ENCODE results near the gene TBCC.
A peak's percentile ranks its signal among the peaks of the same experiment; 100 is the strongest.

The TBCC gene

DNA sequence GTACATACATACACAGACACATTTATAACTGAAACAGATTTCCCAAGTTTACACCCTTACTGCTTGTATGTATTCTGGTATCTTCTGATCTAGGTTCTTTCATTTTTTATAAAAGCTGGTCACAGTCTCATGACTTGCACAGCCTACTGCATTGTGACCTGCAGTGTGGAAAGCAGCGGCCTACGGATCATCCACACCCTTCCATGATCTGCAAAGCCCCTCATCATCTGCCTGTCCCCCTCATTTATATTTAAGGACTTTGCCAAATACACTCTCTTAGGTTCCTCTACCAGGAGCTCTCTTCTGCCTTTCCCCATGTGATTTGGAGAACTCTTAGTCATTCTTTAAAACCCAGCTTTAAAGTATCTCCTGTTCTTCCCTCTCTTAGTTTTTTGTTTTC is 23.9 kb upstream of the TBCC start:
- no peak overlapping the region for H2BK120ac ChIP-seq (ENCODE audit: insufficient read depth, low read length, poor library complexity)
- H3K79me2 ChIP-seq (ENCODE audit: control insufficient read depth, insufficient read depth, low read length, poor library complexity) = no peaks in the 10 kb centered on the region
- no peak overlapping the region for H2BK12ac ChIP-seq (ENCODE audit: low read length)
- no peak overlapping the region for H3K18ac ChIP-seq (ENCODE audit: low read length)
- H3K27ac ChIP-seq (ENCODE audit: low read depth, low read length) = no peak overlapping the region
- H3K36me3 ChIP-seq (ENCODE audit: control insufficient read depth in 1 of 2, insufficient read depth in 2 of 2, low read length in 2 of 2) = no peaks in the 10 kb centered on the region
- H3K9me3 ChIP-seq (ENCODE audit: insufficient read depth, low read depth, low read length) = no peaks in the 10 kb centered on the region
- no peak overlapping the region for H3K4ac ChIP-seq (ENCODE audit: low read depth, low read length)
- no peak overlapping the region for H4K12ac ChIP-seq (ENCODE audit: low read depth, low read length)
- no peak overlapping the region for H3K14ac ChIP-seq (ENCODE audit: low read length)
- H4K8ac ChIP-seq (ENCODE audit: low read depth, low read length) = no peak overlapping the region
- no peaks in the 10 kb centered on the region for H3K79me1 ChIP-seq (ENCODE audit: low read length)
- H3K23ac ChIP-seq (ENCODE audit: low read length) = no peak overlapping the region
- H3K4me1 ChIP-seq (ENCODE audit: control insufficient read depth in 1 of 2, insufficient read depth in 2 of 2, low read length in 2 of 2) = peaks cover 4 to 10% of the 10 kb centered on the region in 2 experiments
- H3K4me3 ChIP-seq (ENCODE audit: low read depth, low read length) = no peak overlapping the region
- no peak overlapping the region for H3K9ac ChIP-seq (ENCODE audit: low read length)
- WGBS (ENCODE audit: extremely low coverage, insufficient coverage, insufficient read length) = no CpG with 5 or more reads among the region's 2 CpGs
- H2AK5ac ChIP-seq (ENCODE audit: low read length) = no peak overlapping the region
- H2AFZ ChIP-seq (ENCODE audit: insufficient read depth, low read length, poor library complexity) = no peak overlapping the region
- H3K4me2 ChIP-seq (ENCODE audit: low read length) = no peak overlapping the region
- H2BK5ac ChIP-seq (ENCODE audit: low read depth, low read length, poor library complexity) = no peak overlapping the region
- H4K91ac ChIP-seq (ENCODE audit: low read depth, low read length) = no peak overlapping the region
- DNase-seq = no peak
- H3K27me3 ChIP-seq (ENCODE audit: insufficient read depth, low read length) = no peaks in the 10 kb centered on the region

DNA sequence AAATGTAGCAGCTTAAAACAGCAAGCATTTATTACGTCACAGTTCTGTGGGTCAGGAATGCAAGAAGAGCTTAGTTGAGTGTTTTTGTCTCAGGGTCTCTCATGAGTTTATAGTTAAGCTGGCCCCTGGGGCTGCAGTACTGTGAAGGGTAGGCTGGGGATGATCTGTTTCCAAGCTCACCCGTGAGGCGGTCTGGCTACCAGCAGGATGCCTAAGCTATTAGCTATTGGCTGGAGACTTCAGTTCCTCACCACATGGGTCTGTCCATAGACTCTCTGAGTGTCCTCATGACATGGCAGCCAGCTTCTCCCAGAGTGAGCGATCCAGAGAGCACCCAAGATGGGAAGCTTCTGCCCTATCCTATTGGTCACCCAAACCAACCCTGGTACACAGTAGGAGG is 23.1 kb upstream of the TBCC start:
- peak; percentile 86 to 88 for DNase-seq
- Histone ChIP-seq H2AFZ (ENCODE audit: insufficient read depth, low read length, poor library complexity) (no peak overlapping the region), H3K14ac (ENCODE audit: low read length) (no peak overlapping the region), H2BK120ac (ENCODE audit: insufficient read depth, low read length, poor library complexity) (no peak overlapping the region), H3K36me3 (ENCODE audit: control insufficient read depth in 1 of 2, insufficient read depth in 2 of 2, low read length in 2 of 2) (no peaks in the 10 kb centered on the region), H3K79me2 (ENCODE audit: control insufficient read depth, insufficient read depth, low read length, poor library complexity) (no peaks in the 10 kb centered on the region), H3K9me3 (ENCODE audit: insufficient read depth, low read depth, low read length) (no peaks in the 10 kb centered on the region), H2AK5ac (ENCODE audit: low read length) (no peak overlapping the region), H3K27ac (ENCODE audit: low read depth, low read length) (no peak overlapping the region), H3K79me1 (ENCODE audit: low read length) (no peaks in the 10 kb centered on the region), H3K23ac (ENCODE audit: low read length) (no peak overlapping the region), H3K4me2 (ENCODE audit: low read length) (no peak overlapping the region), H2BK12ac (ENCODE audit: low read length) (no peak overlapping the region), H4K8ac (ENCODE audit: low read depth, low read length) (no peak overlapping the region), H3K4me3 (ENCODE audit: low read depth, low read length) (no peak overlapping the region), H3K9ac (ENCODE audit: low read length) (no peak overlapping the region), H4K12ac (ENCODE audit: low read depth, low read length) (no peak overlapping the region), H4K91ac (ENCODE audit: low read depth, low read length) (no peak overlapping the region), H3K4me1 (ENCODE audit: control insufficient read depth in 1 of 2, insufficient read depth in 2 of 2, low read length in 2 of 2) (peaks cover 4 to 10% of the 10 kb centered on the region in 2 experiments), H2BK5ac (ENCODE audit: low read depth, low read length, poor library complexity) (no peak overlapping the region), H3K18ac (ENCODE audit: low read length) (no peak overlapping the region), H3K27me3 (ENCODE audit: insufficient read depth, low read length) (no peaks in the 10 kb centered on the region), H3K4ac (ENCODE audit: low read depth, low read length) (no peak overlapping the region)
- WGBS (ENCODE audit: extremely low coverage, insufficient coverage, insufficient read length) = no CpG with 5 or more reads among the region's 4 CpGs

GRCh38 chr6:42766163-42766670 is 20.3 kb upstream of the TBCC start:
- no peak overlapping the region for H3K4me3 ChIP-seq (ENCODE audit: low read depth, low read length)
- H3K79me2 ChIP-seq (ENCODE audit: control insufficient read depth, insufficient read depth, low read length, poor library complexity) = no peaks in the 10 kb centered on the region
- H3K4me1 ChIP-seq (ENCODE audit: control insufficient read depth in 1 of 2, insufficient read depth in 2 of 2, low read length in 2 of 2) = peaks cover 4 to 10% of the 10 kb centered on the region in 2 experiments
- H3K9ac ChIP-seq (ENCODE audit: low read length) = no peak overlapping the region
- no peak overlapping the region for H3K14ac ChIP-seq (ENCODE audit: low read length)
- no peaks in the 10 kb centered on the region for H3K27me3 ChIP-seq (ENCODE audit: insufficient read depth, low read length)
- H2BK12ac ChIP-seq (ENCODE audit: low read length) = no peak overlapping the region
- no peak overlapping the region for H3K4ac ChIP-seq (ENCODE audit: low read depth, low read length)
- no CpG with 5 or more reads among the region's 5 CpGs for WGBS (ENCODE audit: extremely low coverage, insufficient coverage, insufficient read length)
- no peaks in the 10 kb centered on the region for H3K9me3 ChIP-seq (ENCODE audit: insufficient read depth, low read depth, low read length)
- H4K91ac ChIP-seq (ENCODE audit: low read depth, low read length) = no peak overlapping the region
- no peaks in the 10 kb centered on the region for H3K36me3 ChIP-seq (ENCODE audit: control insufficient read depth in 1 of 2, insufficient read depth in 2 of 2, low read length in 2 of 2)
- no peak overlapping the region for H4K12ac ChIP-seq (ENCODE audit: low read depth, low read length)
- H2AK5ac ChIP-seq (ENCODE audit: low read length) = no peak overlapping the region
- H2AFZ ChIP-seq (ENCODE audit: insufficient read depth, low read length, poor library complexity) = no peak overlapping the region
- H2BK5ac ChIP-seq (ENCODE audit: low read depth, low read length, poor library complexity) = no peak overlapping the region
- no peak overlapping the region for H2BK120ac ChIP-seq (ENCODE audit: insufficient read depth, low read length, poor library complexity)
- H3K79me1 ChIP-seq (ENCODE audit: low read length) = no peaks in the 10 kb centered on the region
- H3K4me2 ChIP-seq (ENCODE audit: low read length) = no peak overlapping the region
- peak; percentile 83 to 93 for DNase-seq
- H3K23ac ChIP-seq (ENCODE audit: low read length) = no peak overlapping the region
- H3K18ac ChIP-seq (ENCODE audit: low read length) = no peak overlapping the region
- no peak overlapping the region for H4K8ac ChIP-seq (ENCODE audit: low read depth, low read length)
- no peak overlapping the region for H3K27ac ChIP-seq (ENCODE audit: low read depth, low read length)

GRCh38 chr6:42764911-42765648 is 19.2 kb upstream of the TBCC start:
- no peak overlapping the region for H4K12ac ChIP-seq (ENCODE audit: low read depth, low read length)
- no peaks in the 10 kb centered on the region for H3K27me3 ChIP-seq (ENCODE audit: insufficient read depth, low read length)
- no peaks in the 10 kb centered on the region for H3K36me3 ChIP-seq (ENCODE audit: control insufficient read depth in 1 of 2, insufficient read depth in 2 of 2, low read length in 2 of 2)
- DNase-seq = peak; percentile 58 to 81
- no peaks in the 10 kb centered on the region for H3K79me2 ChIP-seq (ENCODE audit: control insufficient read depth, insufficient read depth, low read length, poor library complexity)
- no peak overlapping the region for H3K27ac ChIP-seq (ENCODE audit: low read depth, low read length)
- no peak overlapping the region for H3K23ac ChIP-seq (ENCODE audit: low read length)
- no peak overlapping the region for H4K8ac ChIP-seq (ENCODE audit: low read depth, low read length)
- no peak overlapping the region for H4K91ac ChIP-seq (ENCODE audit: low read depth, low read length)
- no peak overlapping the region for H3K4ac ChIP-seq (ENCODE audit: low read depth, low read length)
- no peak overlapping the region for H2BK12ac ChIP-seq (ENCODE audit: low read length)
- H2BK5ac ChIP-seq (ENCODE audit: low read depth, low read length, poor library complexity) = no peak overlapping the region
- H3K79me1 ChIP-seq (ENCODE audit: low read length) = no peaks in the 10 kb centered on the region
- no peak overlapping the region for H2AK5ac ChIP-seq (ENCODE audit: low read length)
- no peak overlapping the region for H3K18ac ChIP-seq (ENCODE audit: low read length)
- WGBS (ENCODE audit: extremely low coverage, insufficient coverage, insufficient read length) = no CpG with 5 or more reads among the region's 9 CpGs
- H3K9ac ChIP-seq (ENCODE audit: low read length) = no peak overlapping the region
- no peak overlapping the region for H2BK120ac ChIP-seq (ENCODE audit: insufficient read depth, low read length, poor library complexity)
- H3K4me2 ChIP-seq (ENCODE audit: low read length) = no peak overlapping the region
- no peak overlapping the region for H2AFZ ChIP-seq (ENCODE audit: insufficient read depth, low read length, poor library complexity)
- no peak overlapping the region for H3K14ac ChIP-seq (ENCODE audit: low read length)
- no peak overlapping the region for H3K4me3 ChIP-seq (ENCODE audit: low read depth, low read length)
- H3K4me1 ChIP-seq (ENCODE audit: control insufficient read depth in 1 of 2, insufficient read depth in 2 of 2, low read length in 2 of 2) = peaks cover 4 to 7% of the 10 kb centered on the region in 2 experiments
- H3K9me3 ChIP-seq (ENCODE audit: insufficient read depth, low read depth, low read length) = no peaks in the 10 kb centered on the region

Measured in trophoblast cell (in vitro differentiated cells and primary cell).